Ovary (tissue), 3 donors: ENCODE measurements around the gene GALNT5.

Experiments
- EP300 ChIP-seq: sonication (generic); formaldehyde crosslinking; IDR thresholded peaks from one replicate; pipeline ENCODE4 v1.6.1; 2017; ENCODE audit warnings: antibody characterized with exemption
- TF ChIP-seq, protein P1 (sequence below), 3 donors: fragments of 450-650 bp in 2 of 3; fragments of 200-600 bp in 1 of 3; IDR thresholded peaks; one replicate each; pipeline versions ENCODE4 v1.5.1 to v1.8.0; 2016 to 2022; ENCODE audit warnings: antibody characterized with exemption in 3 of 3, mild to moderate bottlenecking in 1 of 3
- donor health status: DM: no; HTN: no; CAD: no.

DNA sequence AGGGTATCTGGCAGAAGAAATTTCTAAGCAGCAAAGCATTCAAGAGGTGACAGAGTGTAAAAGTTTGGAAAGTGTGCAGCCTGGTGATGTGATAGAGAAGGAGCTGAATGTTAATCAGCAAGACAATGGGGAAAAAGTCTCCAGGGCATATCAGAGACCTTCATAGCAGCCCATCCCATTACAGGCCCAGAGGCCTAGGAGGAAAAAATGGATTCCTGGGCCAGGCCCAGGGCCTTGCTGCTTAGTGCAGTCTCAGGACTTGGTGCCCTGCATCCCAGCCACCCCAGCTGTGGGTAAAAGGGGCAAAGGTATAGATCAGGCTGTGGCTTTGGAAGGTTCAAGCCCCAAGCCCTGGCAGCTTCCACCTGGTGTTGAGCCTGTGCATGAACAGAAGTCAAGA, 104.0 kb downstream of the GALNT5 start:
- TF ChIP-seq, protein P1, sequence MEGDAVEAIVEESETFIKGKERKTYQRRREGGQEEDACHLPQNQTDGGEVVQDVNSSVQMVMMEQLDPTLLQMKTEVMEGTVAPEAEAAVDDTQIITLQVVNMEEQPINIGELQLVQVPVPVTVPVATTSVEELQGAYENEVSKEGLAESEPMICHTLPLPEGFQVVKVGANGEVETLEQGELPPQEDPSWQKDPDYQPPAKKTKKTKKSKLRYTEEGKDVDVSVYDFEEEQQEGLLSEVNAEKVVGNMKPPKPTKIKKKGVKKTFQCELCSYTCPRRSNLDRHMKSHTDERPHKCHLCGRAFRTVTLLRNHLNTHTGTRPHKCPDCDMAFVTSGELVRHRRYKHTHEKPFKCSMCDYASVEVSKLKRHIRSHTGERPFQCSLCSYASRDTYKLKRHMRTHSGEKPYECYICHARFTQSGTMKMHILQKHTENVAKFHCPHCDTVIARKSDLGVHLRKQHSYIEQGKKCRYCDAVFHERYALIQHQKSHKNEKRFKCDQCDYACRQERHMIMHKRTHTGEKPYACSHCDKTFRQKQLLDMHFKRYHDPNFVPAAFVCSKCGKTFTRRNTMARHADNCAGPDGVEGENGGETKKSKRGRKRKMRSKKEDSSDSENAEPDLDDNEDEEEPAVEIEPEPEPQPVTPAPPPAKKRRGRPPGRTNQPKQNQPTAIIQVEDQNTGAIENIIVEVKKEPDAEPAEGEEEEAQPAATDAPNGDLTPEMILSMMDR (IDR thresholded peaks at IDR 0.05) = no peak
- no peak for TF ChIP-seq EP300
